ENCODE results near the gene ACRBP. TPM values are rescaled to one million over a fixed set of nuclear protein-coding genes. Genes with fewer than 3 reads are reported as not detected.

ACRBP gene
- total RNA-seq, 1 donor from 2014 or later = 7.1 TPM

- no peaks in the 10 kb centered on the region for H3K9me3 Mint-ChIP-seq
- no peak for DNase-seq (ENCODE audit: extremely low spot score, unreplicated experiment)
- no peak overlapping the region for H3K4me3 Mint-ChIP-seq
- H3K4me1 Mint-ChIP-seq (ENCODE audit: unreplicated experiment) = no peaks in the 10 kb centered on the region
- peaks cover 56% of the 10 kb centered on the region for H3K36me3 Mint-ChIP-seq
- TF ChIP-seq CTCF (conservative IDR thresholded peaks at IDR 0.05) = no peak
- no peaks in the 10 kb centered on the region for H3K27me3 Mint-ChIP-seq
- H3K27ac Mint-ChIP-seq = no peak overlapping the region
These were observed 29.7 kb upstream of the ACRBP start for GRCh38 chr12:6676962-6677361.

DNA sequence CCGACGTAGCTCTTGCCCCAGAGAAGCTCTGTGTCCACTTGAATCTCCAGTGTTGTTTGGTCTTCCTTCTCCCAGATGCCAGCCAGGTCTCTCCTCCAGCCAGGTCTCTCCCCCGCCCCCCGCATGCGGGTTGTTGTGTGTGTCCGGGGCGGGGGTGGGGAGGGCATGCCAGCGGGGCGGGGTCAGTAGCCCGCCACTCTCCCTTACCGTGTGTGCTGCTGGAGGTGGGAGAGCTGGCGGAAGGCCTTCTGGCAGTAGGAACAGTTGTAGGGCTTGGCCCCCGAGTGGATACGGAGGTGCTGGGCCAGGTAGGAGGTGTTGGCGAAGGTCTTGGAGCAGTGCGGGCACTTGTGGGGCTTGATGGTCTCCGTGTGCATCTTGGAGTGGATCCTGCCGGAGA, 24.9 kb upstream of the ACRBP start:
- H3K4me1 Mint-ChIP-seq (ENCODE audit: unreplicated experiment) = no peaks in the 10 kb centered on the region
- DNase-seq (ENCODE audit: extremely low spot score, unreplicated experiment) = no peak
- H3K36me3 Mint-ChIP-seq = peaks cover 56% of the 10 kb centered on the region
- H3K4me3 Mint-ChIP-seq = no peak overlapping the region
- no peak for TF ChIP-seq CTCF (conservative IDR thresholded peaks at IDR 0.05)
- H3K27me3 Mint-ChIP-seq = no peaks in the 10 kb centered on the region
- no peak overlapping the region for H3K27ac Mint-ChIP-seq
- no peaks in the 10 kb centered on the region for H3K9me3 Mint-ChIP-seq

GRCh38 chr12:6667559-6668210, 20.5 kb upstream of the ACRBP start:
- Mint-ChIP-seq H3K9me3 (no peaks in the 10 kb centered on the region), H3K4me1 (ENCODE audit: unreplicated experiment) (peaks cover 8% of the 10 kb centered on the region), H3K27me3 (no peaks in the 10 kb centered on the region), H3K4me3 (no peak overlapping the region), H3K36me3 (peaks cover 48% of the 10 kb centered on the region), H3K27ac (no peak overlapping the region)
- no peak for DNase-seq (ENCODE audit: extremely low spot score, unreplicated experiment)
- no peak for TF ChIP-seq CTCF (conservative IDR thresholded peaks at IDR 0.05)

DNA sequence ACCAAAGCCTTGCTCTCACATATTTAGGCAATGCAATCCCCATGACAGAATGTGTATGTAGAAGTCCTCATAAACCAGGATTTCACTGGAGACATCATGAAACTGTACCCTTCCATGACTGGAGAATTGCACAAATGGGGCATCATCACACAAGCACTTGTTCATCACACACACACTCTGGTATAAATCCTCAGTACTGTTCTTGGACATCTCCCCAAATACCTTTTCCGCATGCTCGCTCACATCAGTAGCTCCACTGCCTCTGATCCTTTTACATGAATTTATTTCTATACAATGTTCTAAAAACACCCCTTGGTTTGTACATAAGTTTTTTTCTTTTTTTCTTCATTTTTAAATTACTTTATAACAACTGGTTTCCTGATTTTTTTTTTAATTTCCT, 19.0 kb upstream of the ACRBP start:
- peaks cover 42% of the 10 kb centered on the region for H3K36me3 Mint-ChIP-seq
- H3K27ac Mint-ChIP-seq = no peak overlapping the region
- TF ChIP-seq CTCF (conservative IDR thresholded peaks at IDR 0.05) = no peak
- no peak for DNase-seq (ENCODE audit: extremely low spot score, unreplicated experiment)
- H3K27me3 Mint-ChIP-seq = no peaks in the 10 kb centered on the region
- H3K4me3 Mint-ChIP-seq = no peak overlapping the region
- H3K9me3 Mint-ChIP-seq = no peaks in the 10 kb centered on the region
- H3K4me1 Mint-ChIP-seq (ENCODE audit: unreplicated experiment) = peaks cover 8% of the 10 kb centered on the region

DNA sequence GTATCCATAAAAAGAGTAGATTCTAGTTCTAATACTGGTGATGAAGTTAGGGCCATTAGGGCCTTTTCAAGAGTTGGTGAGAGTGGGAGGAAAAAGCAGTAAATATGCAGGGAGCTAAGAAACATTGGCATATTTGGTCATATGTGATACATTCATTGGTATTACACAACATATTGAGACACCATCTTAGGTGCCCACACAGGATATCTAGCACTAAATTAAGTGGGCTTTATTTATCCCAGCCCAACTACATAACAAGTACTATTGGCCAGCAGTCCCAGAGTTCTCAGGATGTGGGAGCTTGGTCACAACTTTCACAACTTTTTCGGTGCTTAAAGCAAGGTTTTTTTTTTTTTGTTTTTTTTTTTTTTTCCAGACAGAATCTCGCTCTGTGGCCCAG, 17.7 kb upstream of the ACRBP start:
- no peak for DNase-seq (ENCODE audit: extremely low spot score, unreplicated experiment)
- Mint-ChIP-seq H3K4me3 (no peak overlapping the region), H3K4me1 (ENCODE audit: unreplicated experiment) (peaks cover 8% of the 10 kb centered on the region), H3K9me3 (no peaks in the 10 kb centered on the region), H3K36me3 (peaks cover 37% of the 10 kb centered on the region), H3K27me3 (no peaks in the 10 kb centered on the region), H3K27ac (no peak overlapping the region)
- no peak for TF ChIP-seq CTCF (conservative IDR thresholded peaks at IDR 0.05)

Measured in type B pancreatic cell (in vitro differentiated cells).